Fibroblast of the aortic adventitia (primary cell): ENCODE results near the gene BAIAP2L2. TPM values are rescaled to one million over a fixed set of nuclear protein-coding genes. Genes with fewer than 3 reads are reported as not detected.

ENCODE experiments used
- DNase-seq: peaks from one replicate; pipeline ENCODE4 v3.0.0-alpha.2; 2010; ENCODE audit warnings: low read depth
- H3K4me3 ChIP-seq: 2 replicates; pipeline ENCODE4 v1.5.1; 2011; ENCODE audit warnings: low read depth, mild to moderate bottlenecking, control low read depth, low read length, moderate library complexity
- total RNA-seq: library from RNA; depleted of rRNA; stranded (reverse); fragments of >200 nt; gene quantifications from 2 replicates; pipeline ENCODE4 v1.2.3, GENCODE V29; 2012; ENCODE audit warnings: low replicate concordance
- TF ChIP-seq, protein P1 (sequence below): IDR thresholded peaks from 2 replicates; pipeline ENCODE4 v1.5.1; 2011; ENCODE audit warnings: mild to moderate bottlenecking, low read length, control low read depth, inconsistent platforms; ENCODE audit not compliant: insufficient read depth

The BAIAP2L2 gene
- total RNA-seq, 1 donor: 6.0 TPM

DNA sequence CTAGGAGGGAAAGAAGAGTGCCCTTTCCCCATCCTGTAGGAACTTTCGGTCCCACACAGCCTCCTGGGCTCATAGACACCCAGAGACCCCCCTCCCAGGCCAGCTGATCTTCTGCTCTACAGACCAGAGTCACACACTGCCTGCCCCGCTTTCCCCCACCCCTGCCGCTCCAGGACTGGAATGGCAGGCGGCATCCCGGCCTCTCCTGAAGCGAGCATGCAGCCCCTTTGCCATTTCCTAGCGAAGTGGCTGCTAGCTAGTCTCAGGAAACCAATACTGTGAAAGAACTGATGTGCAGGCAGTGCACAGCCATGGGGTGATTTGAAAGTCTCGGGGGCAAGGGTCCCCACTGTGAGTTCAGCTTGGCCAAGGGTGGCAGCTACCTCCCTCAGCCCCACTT, 44.9 kb downstream of the BAIAP2L2 start:
- no peak for DNase-seq
- TF ChIP-seq, protein P1, sequence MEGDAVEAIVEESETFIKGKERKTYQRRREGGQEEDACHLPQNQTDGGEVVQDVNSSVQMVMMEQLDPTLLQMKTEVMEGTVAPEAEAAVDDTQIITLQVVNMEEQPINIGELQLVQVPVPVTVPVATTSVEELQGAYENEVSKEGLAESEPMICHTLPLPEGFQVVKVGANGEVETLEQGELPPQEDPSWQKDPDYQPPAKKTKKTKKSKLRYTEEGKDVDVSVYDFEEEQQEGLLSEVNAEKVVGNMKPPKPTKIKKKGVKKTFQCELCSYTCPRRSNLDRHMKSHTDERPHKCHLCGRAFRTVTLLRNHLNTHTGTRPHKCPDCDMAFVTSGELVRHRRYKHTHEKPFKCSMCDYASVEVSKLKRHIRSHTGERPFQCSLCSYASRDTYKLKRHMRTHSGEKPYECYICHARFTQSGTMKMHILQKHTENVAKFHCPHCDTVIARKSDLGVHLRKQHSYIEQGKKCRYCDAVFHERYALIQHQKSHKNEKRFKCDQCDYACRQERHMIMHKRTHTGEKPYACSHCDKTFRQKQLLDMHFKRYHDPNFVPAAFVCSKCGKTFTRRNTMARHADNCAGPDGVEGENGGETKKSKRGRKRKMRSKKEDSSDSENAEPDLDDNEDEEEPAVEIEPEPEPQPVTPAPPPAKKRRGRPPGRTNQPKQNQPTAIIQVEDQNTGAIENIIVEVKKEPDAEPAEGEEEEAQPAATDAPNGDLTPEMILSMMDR: no peak
- no peak overlapping the region for H3K4me3 ChIP-seq

DNA sequence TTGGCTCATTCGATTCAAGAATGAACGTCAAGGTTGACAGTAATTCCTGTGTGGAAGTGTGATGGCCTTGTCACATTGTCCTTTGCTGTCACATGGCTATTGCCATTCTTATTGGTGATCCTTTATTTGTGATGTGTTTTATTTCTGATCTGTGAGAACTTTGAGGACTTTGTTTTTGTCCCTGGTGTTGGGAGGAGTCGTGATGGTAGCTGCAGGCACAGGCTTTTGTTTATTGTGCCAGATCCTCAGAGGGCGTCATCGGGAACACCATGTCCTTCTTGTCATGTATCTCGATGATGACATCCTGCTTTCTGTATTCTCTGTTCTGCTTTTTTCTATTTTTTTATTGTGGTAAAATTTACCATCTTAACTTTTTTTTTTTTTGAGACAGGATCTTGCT, 47.7 kb downstream of the BAIAP2L2 start:
- no peak for DNase-seq
- H3K4me3 ChIP-seq: no peak overlapping the region
- TF ChIP-seq, protein P1: no peak

DNA sequence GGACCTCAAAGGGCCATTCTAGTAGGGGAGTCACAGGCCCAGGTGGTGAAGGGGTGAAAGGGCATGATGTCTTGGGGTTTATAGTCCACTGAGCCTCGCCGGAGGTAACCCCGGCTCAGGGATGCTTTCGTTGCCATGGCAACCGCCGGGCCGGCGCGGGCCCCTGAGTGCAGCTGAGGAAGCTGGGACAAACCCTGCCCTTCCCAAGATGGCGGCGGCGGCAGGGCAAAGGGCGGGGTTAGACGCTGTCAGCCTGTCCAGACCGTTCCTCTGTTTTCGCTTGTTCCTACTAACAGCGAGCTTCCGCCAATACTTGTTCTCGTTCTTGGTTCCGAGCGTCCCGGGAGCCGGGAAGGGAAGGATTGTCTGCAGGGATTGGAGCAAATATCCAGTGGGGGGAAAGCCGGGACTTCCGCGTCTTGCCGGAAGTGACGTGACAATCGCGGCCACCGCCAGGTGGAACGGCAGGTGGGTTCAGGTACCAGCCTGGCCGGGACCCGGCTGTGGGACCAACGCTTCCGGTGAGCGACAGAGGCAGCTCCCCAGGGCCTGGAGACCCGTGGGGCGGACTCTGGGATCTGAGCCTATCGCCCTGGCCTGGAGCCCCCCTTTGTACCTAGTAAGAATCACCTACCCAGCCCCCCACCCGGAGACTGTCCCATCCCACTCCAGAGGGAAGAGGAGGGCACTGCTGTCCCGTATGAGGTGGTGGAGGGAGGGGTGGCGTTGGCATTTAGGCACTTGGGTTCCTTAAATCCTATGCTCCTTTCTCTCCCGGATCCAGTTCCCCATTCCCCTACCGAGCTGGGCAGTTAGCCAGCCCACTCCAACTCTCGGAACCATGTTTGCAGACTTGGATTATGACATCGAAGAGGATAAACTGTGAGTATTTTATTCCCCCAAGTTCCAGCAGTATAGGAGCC, 53.3 kb downstream of the BAIAP2L2 start, which contains the start of gene PICK1:
PICK1 (plus strand) TSS at position 436 of the 923 bp plus-strand sequence; CDS start at position 842, 406 bp downstream.
- TF ChIP-seq, protein P1: no peak
- peak; percentile 90 for DNase-seq
- peak within 1 kb of the TSS; percentile 72 for H3K4me3 ChIP-seq

DNA sequence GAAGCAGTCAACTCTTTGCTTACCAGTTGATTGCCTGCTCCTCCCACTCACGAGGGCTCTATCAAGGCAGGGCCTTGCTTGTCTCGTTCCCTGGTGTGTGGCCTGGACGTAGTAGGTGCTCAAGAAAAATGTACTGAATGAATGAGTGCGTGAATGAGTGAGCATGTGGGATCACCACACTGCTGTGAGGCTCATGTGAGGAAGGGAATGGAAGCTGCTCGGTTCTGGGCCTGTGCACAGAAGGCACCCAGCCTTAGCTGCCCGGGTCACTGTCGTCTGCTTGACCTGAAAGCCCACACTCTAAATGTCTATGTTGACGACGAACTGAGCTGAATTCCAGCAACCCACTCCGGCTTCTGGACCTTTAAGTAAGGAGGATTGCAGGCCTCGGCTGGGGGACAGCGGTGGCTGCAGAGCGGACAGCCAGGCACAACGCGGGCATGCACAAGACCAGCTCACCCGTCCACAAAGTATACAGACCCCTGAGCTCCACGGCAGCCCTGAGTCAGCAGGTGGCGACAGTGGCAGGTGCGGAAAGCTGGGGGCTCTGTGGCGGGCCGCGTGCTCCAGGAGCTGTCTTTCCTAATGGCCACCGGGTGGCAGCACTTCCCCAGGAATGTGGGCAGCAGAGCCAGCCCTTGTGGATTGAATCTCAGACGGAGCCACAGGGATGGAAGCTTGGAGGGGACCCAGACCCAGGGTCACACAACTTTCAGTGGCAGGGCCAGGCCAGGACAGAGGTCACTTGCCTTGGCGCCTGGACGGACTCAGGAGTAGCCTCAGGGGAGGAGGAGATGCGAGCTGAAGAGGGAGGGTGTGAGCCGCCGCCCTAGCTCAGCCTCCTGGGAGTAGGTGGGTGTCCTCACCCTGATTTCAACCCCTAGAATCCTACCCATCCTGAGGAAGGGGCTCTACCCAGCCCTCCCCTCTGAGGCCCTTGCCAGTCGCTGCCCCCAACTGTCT, 58.3 kb downstream of the BAIAP2L2 start:
- peak; percentile 72 for DNase-seq
- TF ChIP-seq, protein P1: peak; percentile 64
- no peak overlapping the region for H3K4me3 ChIP-seq

DNA sequence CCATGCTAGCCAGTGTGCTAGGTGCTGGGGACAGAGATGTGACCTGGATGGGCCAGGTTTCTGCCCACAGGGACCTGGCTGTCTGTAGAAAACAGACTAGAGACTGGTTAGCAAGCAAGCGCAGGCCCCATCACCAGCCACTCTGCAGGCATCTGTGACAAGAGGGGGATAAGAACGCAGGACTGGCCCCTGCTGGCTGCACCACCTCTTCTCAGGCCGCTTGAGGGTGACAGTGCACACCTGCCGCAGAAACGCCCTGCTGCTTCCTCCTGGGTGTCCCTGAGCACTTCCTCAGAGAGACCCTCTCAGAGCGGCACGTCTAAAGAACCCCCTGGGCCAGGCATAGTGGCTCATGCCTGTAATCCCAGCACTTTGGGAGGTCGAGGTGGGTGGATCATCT, 59.2 kb downstream of the BAIAP2L2 start:
- no peak overlapping the region for H3K4me3 ChIP-seq
- DNase-seq: no peak
- TF ChIP-seq, protein P1: no peak

DNA sequence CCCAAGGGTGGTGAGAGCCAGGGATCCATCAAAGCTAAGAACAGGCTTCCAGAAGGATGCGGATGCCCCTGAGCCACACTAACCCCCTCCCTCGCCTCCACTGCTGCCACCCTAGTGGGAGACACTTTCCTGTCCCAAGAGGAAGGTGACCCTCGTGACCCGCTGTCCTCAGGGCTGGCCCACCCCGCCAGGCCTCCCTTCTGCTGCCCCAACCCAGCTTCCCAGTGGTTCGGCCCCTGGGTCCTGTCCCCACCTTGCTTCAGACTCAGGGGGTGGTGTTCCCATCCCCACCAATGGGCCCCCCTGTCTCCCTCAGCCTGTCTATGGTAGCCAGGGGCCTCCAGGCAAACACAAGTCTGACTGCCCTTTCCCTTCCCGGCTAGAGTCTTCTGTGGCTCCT, 59.8 kb downstream of the BAIAP2L2 start:
- TF ChIP-seq, protein P1: no peak
- no peak overlapping the region for H3K4me3 ChIP-seq
- no peak for DNase-seq
